GM19043 (cell line): ENCODE data around the gene NEU2.
"Not testable (repeated sequence)": the region's sequence is repeated elsewhere in the genome, so short reads cannot be mapped to it uniquely, and the experiment has no call there.

Source experiments
- ATAC-seq: cut with Tn5 transposase; IDR thresholded peaks from one replicate; pipeline ENCODE4 v1.9.1; 2021; ENCODE audit warnings: low read depth; ENCODE audit not compliant: unreplicated experiment

The NEU2 gene

GRCh38 chr2:233009661-233010060, 22.8 kb upstream of the NEU2 start:
- no peak for ATAC-seq

GRCh38 chr2:233010569-233011267, 21.8 kb upstream of the NEU2 start:
- ATAC-seq: no peak

DNA sequence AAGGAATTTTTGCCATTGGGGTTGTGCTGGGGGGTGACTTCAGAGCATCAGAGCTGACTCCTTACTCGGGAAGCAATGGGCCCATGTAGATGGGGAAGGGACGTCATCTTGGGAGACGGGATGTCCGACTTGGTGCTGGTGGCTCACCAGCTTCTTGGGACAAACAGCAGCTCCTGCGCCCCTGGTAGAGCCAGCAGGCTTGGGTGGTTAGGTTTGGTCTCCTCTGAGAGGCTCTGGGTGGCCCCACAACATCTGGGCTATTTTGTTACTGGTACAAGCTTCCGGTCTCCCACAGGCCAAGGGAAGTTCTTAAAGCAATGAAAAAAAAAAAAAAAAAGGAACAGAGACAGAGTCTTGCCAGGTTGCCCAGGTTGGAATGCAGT, 21.2 kb upstream of the NEU2 start:
- ATAC-seq: no peak

- ATAC-seq: no peak
Observed at GRCh38 chr2:233011702-233012131, 20.8 kb upstream of the NEU2 start.

- no peak for ATAC-seq
Observed at GRCh38 chr2:233012301-233012971, 20.0 kb upstream of the NEU2 start.

GRCh38 chr2:233013027-233013461, 19.4 kb upstream of the NEU2 start, which contains the start of gene NGEF:
TSS of gene NGEF (minus strand) at chr2:233013256. CDS start at chr2:232974890, 38,366 bp downstream.
- no peak for ATAC-seq

- no peak for ATAC-seq
Observed at GRCh38 chr2:233013650-233014049, 18.8 kb upstream of the NEU2 start.

DNA sequence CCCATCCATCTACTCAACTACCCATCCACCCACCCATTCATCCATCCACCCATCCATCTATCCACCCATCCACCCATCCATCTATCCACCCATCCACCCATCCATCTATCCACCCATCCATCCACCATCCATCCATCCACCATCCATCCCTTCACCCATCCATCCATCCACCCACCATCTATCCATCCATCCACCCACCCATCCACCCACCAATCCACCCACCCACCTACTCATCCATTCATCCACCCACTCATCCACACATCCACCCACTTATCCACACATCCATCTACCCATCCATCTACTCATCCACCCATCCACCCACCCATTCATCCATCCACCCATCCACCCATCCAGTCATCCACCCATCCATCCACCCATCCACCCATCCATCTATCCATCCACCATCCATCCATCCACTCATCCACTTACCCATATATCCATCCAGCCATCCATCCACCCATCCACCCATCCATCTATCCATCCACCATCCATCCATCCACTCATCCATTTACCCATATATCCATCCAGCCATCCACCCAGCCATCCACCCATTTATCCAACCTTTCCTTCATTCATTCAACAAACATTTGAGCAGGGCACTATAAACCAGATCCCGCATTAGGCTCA, 17.3 kb upstream of the NEU2 start:
- no peak for ATAC-seq

DNA sequence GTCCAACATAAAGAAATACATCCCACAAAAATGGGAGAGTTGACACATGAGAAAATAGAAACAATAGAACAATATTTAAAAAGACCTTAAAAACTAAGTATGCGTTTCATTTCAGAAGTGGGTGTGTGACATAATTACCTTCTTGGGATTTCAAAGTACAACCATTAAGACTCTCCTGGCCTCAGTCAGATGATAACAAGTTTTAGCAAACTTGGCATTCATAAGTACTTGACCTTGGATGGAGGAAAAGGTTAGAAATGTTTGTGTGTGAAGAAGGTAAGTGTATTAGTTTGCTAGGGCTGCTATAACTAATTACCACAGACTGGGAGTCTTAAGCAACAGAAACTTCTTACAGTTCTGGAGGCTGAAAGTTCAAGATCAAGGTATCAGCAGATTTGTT, 14.5 kb upstream of the NEU2 start:
- ATAC-seq: no peak

- not testable (repeated sequence) for ATAC-seq
Observed at GRCh38 chr2:233019610-233020009, 12.9 kb upstream of the NEU2 start.

DNA sequence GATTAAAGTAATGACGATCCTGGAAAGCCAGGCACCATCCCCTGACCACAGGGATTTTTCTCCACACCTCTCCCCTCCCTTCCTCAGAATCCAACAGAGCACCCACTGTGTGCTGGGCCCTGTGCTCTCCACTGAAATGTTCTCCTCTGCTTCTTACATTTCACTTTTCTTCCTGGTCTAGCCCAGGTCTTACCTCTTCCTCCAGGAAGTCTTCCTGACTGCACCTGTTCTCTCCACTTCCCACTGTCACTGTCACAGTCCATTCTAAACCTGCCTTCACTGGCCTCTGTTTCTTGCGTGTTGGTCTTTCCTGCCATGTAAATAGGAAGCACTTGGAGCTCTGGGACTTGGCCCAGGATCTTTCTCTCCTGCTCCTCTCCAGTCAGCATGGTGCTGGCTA, 12.0 kb upstream of the NEU2 start:
- ATAC-seq: no peak

DNA sequence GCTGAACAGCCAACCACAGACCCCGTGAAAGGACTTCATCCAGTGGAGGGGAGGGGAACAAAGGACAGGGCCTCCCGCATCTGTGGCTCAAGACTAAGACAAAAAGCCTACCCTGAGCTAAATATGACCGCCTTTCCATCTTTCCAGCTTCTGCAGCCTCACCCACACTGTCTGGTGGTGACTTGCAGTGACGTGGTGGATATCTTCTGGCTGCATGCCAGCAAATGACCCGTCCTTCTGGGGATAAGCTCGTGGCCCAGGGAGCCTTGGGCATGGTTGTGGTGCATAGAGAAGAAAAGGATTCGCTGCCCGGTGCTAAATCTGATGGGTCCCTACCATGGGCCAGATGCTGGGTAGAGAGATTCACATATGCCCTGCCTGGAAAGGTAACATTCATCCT, 10.7 kb upstream of the NEU2 start:
- ATAC-seq: no peak

- no peak for ATAC-seq
Observed at GRCh38 chr2:233022561-233022960, 9.9 kb upstream of the NEU2 start.

GRCh38 chr2:233023007-233023760, 9.3 kb upstream of the NEU2 start:
- no peak for ATAC-seq

DNA sequence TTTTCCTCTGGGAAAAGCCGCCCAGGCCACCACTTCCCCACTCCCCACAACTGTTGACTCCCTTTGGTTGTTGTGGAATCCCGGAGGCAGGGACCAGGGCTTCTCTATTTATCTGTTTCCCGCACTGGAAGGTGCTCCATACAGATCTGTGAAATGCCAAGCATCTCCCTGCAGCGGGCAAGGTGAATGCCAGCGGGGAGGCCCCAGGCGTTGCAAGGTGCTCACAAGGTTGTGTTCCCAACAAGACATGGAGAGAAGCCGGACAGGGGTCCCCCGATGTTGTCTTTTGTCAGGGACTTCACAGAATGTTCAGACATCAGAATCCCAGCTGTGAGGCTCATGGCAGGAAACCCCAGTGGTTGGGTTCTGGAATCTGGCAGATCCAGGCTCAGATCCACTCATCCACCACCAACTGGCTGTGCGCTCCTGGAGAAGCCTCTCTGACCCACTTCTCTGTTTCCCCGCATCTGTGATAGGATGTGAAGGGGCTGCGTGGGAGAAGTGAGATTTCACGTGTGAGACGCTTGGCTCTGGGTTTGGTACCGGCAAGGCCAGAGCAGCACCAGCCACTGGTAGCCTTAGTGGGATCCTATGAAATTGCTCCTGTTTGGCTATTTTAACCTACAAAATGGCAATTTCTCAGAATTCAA, 8.6 kb upstream of the NEU2 start:
- ATAC-seq: no peak

- no peak for ATAC-seq
Observed at GRCh38 chr2:233025706-233026105, 6.8 kb upstream of the NEU2 start.

GRCh38 chr2:233026198-233026813, 6.2 kb upstream of the NEU2 start:
- ATAC-seq: no peak

DNA sequence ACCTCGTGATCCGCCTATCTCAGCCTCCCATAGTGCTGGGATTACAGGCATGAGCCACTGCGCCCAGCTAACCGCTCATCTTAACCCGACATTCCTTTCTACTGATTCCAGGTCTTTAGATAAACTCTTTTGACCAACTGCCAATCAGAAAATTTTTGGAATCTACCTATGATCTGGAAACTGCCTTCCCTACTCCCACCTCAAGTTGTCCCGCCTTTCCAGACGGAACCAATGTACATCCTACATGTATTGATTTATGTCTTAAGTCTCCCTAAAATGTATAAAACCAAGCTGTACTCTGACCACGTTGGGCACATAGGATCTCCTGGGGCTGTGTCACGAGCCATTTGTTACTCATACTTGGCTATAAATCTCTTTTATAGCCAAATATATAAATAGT, 3.2 kb upstream of the NEU2 start:
- ATAC-seq: no peak

DNA sequence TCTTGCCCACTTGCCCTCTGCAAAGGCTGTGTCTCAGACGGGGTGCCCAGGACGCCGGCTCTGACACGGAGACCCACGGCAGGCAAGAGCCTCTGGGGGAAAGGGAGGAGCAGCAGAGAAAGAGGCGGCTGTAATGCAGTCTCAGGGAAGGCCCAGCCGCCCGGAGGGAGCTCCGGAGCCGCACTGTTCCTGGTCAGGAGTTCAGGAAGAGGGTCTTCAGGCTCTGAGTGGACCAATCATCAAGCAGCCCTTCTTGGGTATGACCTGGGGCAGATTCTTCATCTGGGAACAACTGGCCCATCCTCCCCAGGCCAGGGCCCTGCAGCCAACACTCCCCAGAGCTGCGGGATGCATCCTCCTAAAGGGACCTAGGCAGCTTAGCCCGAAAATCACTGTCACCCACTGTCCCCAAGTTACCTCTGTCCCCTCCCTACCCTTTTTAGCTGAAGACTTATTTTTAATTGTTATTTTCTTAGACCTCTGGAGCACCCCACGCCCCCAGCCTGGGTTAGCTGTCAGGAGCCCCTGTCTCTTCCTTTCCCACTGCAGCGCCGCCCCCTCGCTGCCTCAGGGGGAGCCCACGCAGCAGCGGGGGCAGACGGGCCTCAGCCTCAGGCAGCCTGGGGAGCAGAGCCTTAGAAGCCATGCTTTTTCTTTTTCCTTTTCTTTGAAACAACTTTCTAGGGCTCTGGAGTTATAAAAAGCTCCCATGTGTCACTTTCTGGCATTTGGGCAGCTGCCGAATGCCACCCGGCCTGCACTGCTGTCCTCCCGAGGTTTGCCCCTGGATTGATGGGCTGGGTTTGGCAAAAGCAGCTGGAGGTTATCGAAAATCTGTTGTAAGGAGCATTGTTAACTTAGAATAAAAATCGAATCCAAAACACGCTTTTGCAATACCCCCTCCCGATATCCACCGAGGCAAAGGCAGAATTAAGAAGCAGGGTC, 644 bp upstream of the NEU2 start:
- ATAC-seq: no peak
